ENCODE data around the gene ALCAM.
"Not testable (repeated sequence)": the region's sequence is repeated elsewhere in the genome, so short reads cannot be mapped to it uniquely, and the experiment has no call there.

ALCAM gene

DNA sequence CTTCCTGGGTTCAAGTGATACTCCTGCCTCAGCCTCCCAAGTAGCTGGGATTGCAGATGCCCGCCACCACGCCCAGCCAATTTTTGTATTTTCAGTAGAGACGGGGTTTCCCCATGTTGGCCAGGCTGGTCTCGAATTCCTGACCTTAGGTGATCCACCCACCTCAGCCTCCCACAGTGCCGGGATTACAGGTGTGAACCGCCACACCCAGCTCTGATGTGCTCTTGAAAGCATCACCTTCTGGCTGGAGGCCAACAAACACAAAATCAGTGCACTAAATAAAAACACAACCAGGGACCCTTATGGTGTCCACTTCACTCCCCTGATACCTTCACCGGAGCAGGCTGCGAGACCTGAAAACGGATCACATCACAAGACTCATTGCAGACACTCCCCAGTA is 36.3 kb downstream of the ALCAM start:
- not testable (repeated sequence) for H3K27ac ChIP-seq (ENCODE audit: insufficient read depth, low read depth, low read length, poor library complexity, severe bottlenecking); H3K4me3 ChIP-seq (ENCODE audit: insufficient read depth, low read depth, low read length); H3K9me3 ChIP-seq (ENCODE audit: control insufficient read depth, low read length); H3K4me1 ChIP-seq (ENCODE audit: control insufficient read depth, insufficient read depth, low read length); H3K36me3 ChIP-seq (ENCODE audit: control insufficient read depth, insufficient read depth, low read length); H3K27me3 ChIP-seq (ENCODE audit: control insufficient read depth, insufficient read depth, low read length, poor library complexity, severe bottlenecking)
- 94 to 96% methylated on average over 9 of the region's 9 CpGs for WGBS, 2 experiments

DNA sequence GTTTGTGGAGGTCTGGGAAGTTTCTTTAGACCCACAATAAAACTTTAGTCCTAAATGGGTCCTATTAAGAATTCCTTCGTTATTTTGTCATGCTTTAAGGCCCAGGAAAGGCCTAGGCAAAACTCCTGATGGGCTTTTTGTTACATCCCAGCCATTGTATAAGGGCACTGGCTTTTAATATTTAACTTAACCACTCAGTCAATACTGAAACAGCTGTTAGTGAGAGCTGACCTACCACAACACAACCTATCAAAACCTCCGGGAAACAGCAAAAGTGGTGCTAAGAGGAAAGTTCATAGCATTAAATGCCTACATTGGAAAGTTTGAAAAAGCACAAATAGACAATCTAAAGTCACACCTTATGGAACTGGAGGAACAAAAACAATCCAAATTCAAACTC is 39.6 kb downstream of the ALCAM start:
- Histone ChIP-seq H3K27me3 (ENCODE audit: control insufficient read depth, insufficient read depth, low read length, poor library complexity, severe bottlenecking) (no peaks in the 10 kb centered on the region), H3K4me1 (ENCODE audit: control insufficient read depth, insufficient read depth, low read length) (no peaks in the 10 kb centered on the region), H3K27ac (ENCODE audit: insufficient read depth, low read depth, low read length, poor library complexity, severe bottlenecking) (no peak overlapping the region), H3K36me3 (ENCODE audit: control insufficient read depth, insufficient read depth, low read length) (no peaks in the 10 kb centered on the region), H3K4me3 (ENCODE audit: insufficient read depth, low read depth, low read length) (no peak overlapping the region), H3K9me3 (ENCODE audit: control insufficient read depth, low read length) (peaks cover 2% of the 10 kb centered on the region)
- 87 to 88% methylated on average over 2 of the region's 2 CpGs for WGBS, 2 experiments

GRCh38 chr3:105409364-105409763 is 42.7 kb downstream of the ALCAM start:
- WGBS, 2 experiments, result 86 to 100% methylated on average over 2 of the region's 2 CpGs
- Histone ChIP-seq H3K36me3 (ENCODE audit: control insufficient read depth, insufficient read depth, low read length) (no peaks in the 10 kb centered on the region), H3K27me3 (ENCODE audit: control insufficient read depth, insufficient read depth, low read length, poor library complexity, severe bottlenecking) (no peaks in the 10 kb centered on the region), H3K9me3 (ENCODE audit: control insufficient read depth, low read length) (peaks cover 2% of the 10 kb centered on the region), H3K4me1 (ENCODE audit: control insufficient read depth, insufficient read depth, low read length) (no peaks in the 10 kb centered on the region), H3K4me3 (ENCODE audit: insufficient read depth, low read depth, low read length) (no peak overlapping the region), H3K27ac (ENCODE audit: insufficient read depth, low read depth, low read length, poor library complexity, severe bottlenecking) (no peak overlapping the region)

DNA sequence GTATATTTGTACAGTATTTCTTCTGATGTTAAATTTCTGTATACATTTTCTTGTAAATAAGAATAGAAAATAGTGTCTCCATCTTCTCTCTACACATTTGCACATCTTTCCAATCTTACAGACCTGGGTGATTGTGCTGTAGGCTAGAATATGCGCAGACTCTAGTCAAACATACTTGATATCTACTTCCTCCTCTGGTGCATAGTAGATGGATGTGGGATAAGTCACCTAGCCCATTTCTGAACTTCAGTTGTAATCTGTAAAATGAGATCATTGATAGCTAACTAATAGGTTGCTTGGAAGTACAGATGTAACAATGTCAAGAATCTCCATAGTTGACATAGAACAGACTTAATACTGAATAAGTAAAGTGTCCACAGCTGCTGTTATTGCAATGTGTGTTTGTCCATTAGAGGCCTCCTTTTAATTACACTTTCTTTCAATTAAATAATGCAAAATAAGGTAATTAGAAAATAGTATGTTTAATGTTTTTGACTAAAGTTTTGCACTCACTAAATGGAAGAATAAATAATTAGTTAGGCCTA is 46.7 kb downstream of the ALCAM start:
- Histone ChIP-seq H3K9me3 (ENCODE audit: control insufficient read depth, low read length) (no peaks in the 10 kb centered on the region), H3K4me3 (ENCODE audit: insufficient read depth, low read depth, low read length) (no peak overlapping the region), H3K27ac (ENCODE audit: insufficient read depth, low read depth, low read length, poor library complexity, severe bottlenecking) (no peak overlapping the region), H3K4me1 (ENCODE audit: control insufficient read depth, insufficient read depth, low read length) (no peaks in the 10 kb centered on the region), H3K27me3 (ENCODE audit: control insufficient read depth, insufficient read depth, low read length, poor library complexity, severe bottlenecking) (no peaks in the 10 kb centered on the region), H3K36me3 (ENCODE audit: control insufficient read depth, insufficient read depth, low read length) (no peaks in the 10 kb centered on the region)
- 100% methylated on average over 1 of the region's 1 CpG; no CpG with 5 or more reads in 1 of the 2 experiments for WGBS, 2 experiments

DNA sequence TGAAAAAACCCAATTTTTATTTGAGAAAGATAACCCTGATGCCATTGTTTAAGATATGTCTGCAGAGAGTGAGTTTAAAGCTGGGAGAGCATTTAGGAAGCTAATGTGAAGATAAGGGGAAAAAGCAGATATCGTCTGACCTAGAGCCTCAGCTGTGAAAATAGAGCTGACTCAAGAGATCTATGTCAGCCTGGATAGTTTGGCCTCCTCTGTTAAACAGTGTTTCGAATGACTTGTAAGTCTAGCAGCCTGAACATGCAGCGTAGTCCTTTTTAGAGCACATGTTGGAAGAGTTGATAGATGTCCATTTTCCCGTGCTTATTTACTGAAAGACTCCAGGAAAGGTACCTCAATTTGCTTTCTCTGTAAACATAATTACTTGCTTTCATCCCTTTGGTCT is 48.1 kb downstream of the ALCAM start:
- no peaks in the 10 kb centered on the region for H3K9me3 ChIP-seq (ENCODE audit: control insufficient read depth, low read length)
- H3K27me3 ChIP-seq (ENCODE audit: control insufficient read depth, insufficient read depth, low read length, poor library complexity, severe bottlenecking), result no peaks in the 10 kb centered on the region
- no peaks in the 10 kb centered on the region for H3K36me3 ChIP-seq (ENCODE audit: control insufficient read depth, insufficient read depth, low read length)
- H3K4me3 ChIP-seq (ENCODE audit: insufficient read depth, low read depth, low read length), result no peak overlapping the region
- WGBS, 2 experiments, result 93 to 94% methylated on average over 4 of the region's 4 CpGs
- no peaks in the 10 kb centered on the region for H3K4me1 ChIP-seq (ENCODE audit: control insufficient read depth, insufficient read depth, low read length)
- no peak overlapping the region for H3K27ac ChIP-seq (ENCODE audit: insufficient read depth, low read depth, low read length, poor library complexity, severe bottlenecking)

DNA sequence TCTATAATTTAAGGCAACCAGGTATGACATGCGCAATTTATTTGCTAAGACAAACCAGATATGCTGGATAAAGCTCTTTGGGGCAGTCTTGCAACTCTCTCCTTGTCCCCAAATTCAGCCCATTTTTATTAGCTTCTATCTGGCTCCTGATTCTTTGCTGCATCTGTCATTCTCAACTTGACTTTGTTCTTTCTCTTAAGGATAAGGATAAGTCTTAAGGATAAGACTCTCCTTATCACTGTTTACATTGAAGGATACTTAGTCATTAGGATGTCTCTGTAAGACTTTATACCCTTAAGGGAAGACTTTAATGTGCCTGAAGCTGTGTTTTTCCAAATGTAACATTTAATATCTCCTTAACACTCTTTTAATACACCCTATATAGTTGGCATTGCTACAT is 49.2 kb downstream of the ALCAM start:
- WGBS, 2 experiments, result 88 to 93% methylated on average over 1 of the region's 1 CpG
- Histone ChIP-seq H3K27ac (ENCODE audit: insufficient read depth, low read depth, low read length, poor library complexity, severe bottlenecking) (no peak overlapping the region), H3K36me3 (ENCODE audit: control insufficient read depth, insufficient read depth, low read length) (no peaks in the 10 kb centered on the region), H3K4me1 (ENCODE audit: control insufficient read depth, insufficient read depth, low read length) (no peaks in the 10 kb centered on the region), H3K4me3 (ENCODE audit: insufficient read depth, low read depth, low read length) (no peak overlapping the region), H3K27me3 (ENCODE audit: control insufficient read depth, insufficient read depth, low read length, poor library complexity, severe bottlenecking) (no peaks in the 10 kb centered on the region), H3K9me3 (ENCODE audit: control insufficient read depth, low read length) (no peaks in the 10 kb centered on the region)

DNA sequence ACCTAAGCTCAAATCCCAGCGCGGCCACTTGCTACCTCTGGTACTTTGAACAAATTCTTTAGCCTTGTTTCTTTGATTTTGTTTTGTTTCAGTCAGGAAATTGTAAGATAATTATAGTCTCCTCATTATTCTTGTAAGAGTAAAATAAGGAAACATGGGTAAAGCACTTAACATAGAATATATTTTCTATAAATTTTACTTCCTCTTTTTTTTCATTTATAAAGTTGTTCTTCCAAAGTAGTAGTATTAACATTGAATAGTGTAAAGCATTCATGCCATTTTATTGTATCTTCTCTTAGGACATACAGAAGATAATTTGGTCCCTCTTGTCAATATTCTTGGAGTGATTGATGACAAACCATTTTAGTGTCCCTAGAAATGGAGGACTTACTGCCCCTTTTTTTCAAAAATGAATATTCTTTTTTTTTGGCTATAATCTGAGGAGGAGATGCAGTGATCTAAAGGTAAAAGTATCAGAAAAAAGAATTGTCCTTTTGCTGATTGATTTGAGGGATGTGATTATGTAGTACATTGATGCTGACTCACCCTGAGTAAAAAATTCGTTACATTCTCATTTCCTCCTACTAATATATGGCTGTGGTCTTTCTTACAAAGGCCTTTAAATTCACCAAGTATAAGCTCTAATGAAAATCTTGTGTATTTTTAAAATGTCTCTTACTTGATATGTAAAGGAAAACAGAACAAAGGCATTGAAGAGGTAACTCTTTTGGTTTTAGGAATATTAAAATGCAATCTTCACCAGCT is 51.0 kb downstream of the ALCAM start:
- no peaks in the 10 kb centered on the region for H3K4me1 ChIP-seq (ENCODE audit: control insufficient read depth, insufficient read depth, low read length)
- H3K9me3 ChIP-seq (ENCODE audit: control insufficient read depth, low read length), result no peaks in the 10 kb centered on the region
- no peak overlapping the region for H3K27ac ChIP-seq (ENCODE audit: insufficient read depth, low read depth, low read length, poor library complexity, severe bottlenecking)
- 100% methylated on average over 2 of the region's 3 CpGs for WGBS, 2 experiments
- no peaks in the 10 kb centered on the region for H3K36me3 ChIP-seq (ENCODE audit: control insufficient read depth, insufficient read depth, low read length)
- no peaks in the 10 kb centered on the region for H3K27me3 ChIP-seq (ENCODE audit: control insufficient read depth, insufficient read depth, low read length, poor library complexity, severe bottlenecking)
- no peak overlapping the region for H3K4me3 ChIP-seq (ENCODE audit: insufficient read depth, low read depth, low read length)

DNA sequence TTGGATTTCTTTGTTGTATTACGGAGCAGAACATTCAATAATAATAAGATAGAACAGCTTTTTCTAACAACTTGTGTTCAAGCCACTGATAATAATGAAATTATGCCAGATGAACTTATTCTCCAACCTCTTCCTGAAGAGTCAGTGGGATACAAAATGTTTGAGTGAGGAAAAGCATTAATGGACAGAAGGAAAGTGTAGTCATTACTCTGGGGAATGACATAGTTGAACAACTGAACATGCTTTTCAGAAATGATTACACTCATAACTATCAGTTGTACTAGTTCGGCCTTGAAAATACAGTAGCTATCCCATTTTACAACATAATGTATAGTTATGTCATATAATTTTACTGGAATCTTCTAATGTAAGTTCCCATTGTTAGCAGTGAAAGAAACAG is 55.9 kb downstream of the ALCAM start:
- no peaks in the 10 kb centered on the region for H3K27me3 ChIP-seq (ENCODE audit: control insufficient read depth, insufficient read depth, low read length, poor library complexity, severe bottlenecking)
- no peaks in the 10 kb centered on the region for H3K36me3 ChIP-seq (ENCODE audit: control insufficient read depth, insufficient read depth, low read length)
- no peak overlapping the region for H3K27ac ChIP-seq (ENCODE audit: insufficient read depth, low read depth, low read length, poor library complexity, severe bottlenecking)
- WGBS, 2 experiments, result no CpG with 5 or more reads among the region's 2 CpGs
- no peaks in the 10 kb centered on the region for H3K9me3 ChIP-seq (ENCODE audit: control insufficient read depth, low read length)
- no peak overlapping the region for H3K4me3 ChIP-seq (ENCODE audit: insufficient read depth, low read depth, low read length)
- H3K4me1 ChIP-seq (ENCODE audit: control insufficient read depth, insufficient read depth, low read length), result peaks cover 6% of the 10 kb centered on the region

DNA sequence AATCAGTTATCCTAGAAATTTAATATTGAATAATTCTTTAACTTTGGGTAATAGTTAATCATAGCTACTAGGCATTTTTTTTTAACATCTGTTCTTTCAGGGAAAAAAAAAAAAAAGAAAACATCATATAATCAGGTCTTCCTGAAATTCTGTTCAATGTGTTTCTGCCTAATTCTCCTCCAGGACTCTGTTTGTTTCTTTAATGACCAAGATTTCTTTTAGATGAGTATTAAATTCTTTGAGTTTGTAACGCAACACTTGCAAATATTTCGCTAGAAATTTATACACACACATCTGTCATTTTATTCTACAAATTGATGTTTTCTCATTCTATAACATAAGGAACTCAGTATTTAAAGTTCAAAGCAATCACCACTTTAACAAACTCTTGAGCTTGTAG is 56.7 kb downstream of the ALCAM start:
- no peaks in the 10 kb centered on the region for H3K9me3 ChIP-seq (ENCODE audit: control insufficient read depth, low read length)
- H3K27ac ChIP-seq (ENCODE audit: insufficient read depth, low read depth, low read length, poor library complexity, severe bottlenecking), result no peak overlapping the region
- 100% methylated on average over 2 of the region's 2 CpGs; no CpG with 5 or more reads in 1 of the 2 experiments for WGBS, 2 experiments

DNA sequence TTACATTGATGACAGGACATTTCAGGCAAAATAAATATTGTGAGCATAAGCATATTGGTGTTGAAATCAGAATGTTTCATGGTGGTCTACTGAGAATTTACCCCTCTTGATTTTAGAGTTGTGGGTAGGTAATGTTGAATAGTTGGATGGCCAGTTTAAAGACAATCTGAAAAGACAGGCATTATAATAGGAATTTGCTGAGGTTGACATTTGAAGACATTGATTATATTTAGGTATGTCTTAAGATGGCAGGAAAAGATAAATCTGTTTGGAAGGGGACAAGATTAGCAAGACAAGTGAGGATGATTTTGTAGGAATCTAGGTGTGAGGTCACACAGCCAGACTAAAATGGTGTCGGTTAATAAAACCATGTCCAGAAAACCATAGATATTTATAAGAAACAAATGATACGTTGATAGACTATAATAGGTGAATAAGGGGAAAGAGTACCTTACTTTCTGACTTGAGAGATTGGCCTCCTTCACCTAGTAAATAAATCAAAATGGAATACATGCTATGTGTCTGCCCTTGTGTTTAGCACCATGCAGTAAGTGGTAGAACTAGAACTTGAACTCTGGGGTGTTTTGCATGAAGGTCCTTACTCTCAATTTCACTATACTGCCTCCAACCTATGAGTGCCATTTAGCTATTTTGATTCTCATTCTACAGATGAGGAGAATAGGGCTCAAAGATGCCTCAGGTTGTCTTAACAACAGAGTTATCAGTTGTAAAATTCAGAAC is 57.9 kb downstream of the ALCAM start:
- WGBS, 2 experiments, result 100% methylated on average over 1 to 2 of the region's 2 CpGs
- Histone ChIP-seq H3K27me3 (ENCODE audit: control insufficient read depth, insufficient read depth, low read length, poor library complexity, severe bottlenecking) (no peaks in the 10 kb centered on the region), H3K27ac (ENCODE audit: insufficient read depth, low read depth, low read length, poor library complexity, severe bottlenecking) (no peak overlapping the region), H3K9me3 (ENCODE audit: control insufficient read depth, low read length) (no peaks in the 10 kb centered on the region), H3K4me3 (ENCODE audit: insufficient read depth, low read depth, low read length) (no peak overlapping the region), H3K36me3 (ENCODE audit: control insufficient read depth, insufficient read depth, low read length) (no peaks in the 10 kb centered on the region), H3K4me1 (ENCODE audit: control insufficient read depth, insufficient read depth, low read length) (peaks cover 6% of the 10 kb centered on the region)

More for the DNA sequence above, 56.7 kb downstream of the ALCAM start:
- H3K4me1 ChIP-seq (ENCODE audit: control insufficient read depth, insufficient read depth, low read length), result peaks cover 6% of the 10 kb centered on the region
- H3K4me3 ChIP-seq (ENCODE audit: insufficient read depth, low read depth, low read length), result no peak overlapping the region
- no peaks in the 10 kb centered on the region for H3K36me3 ChIP-seq (ENCODE audit: control insufficient read depth, insufficient read depth, low read length)
- no peaks in the 10 kb centered on the region for H3K27me3 ChIP-seq (ENCODE audit: control insufficient read depth, insufficient read depth, low read length, poor library complexity, severe bottlenecking)
